NT2/D1 (cell line): ENCODE measurements around the gene FAM78A.

ENCODE experiments used
- YY1 ChIP-seq: IDR thresholded peaks from 2 replicates; pipeline ENCODE4 v1.6.1; 2011; ENCODE audit not compliant: insufficient read length, insufficient read depth
- ZNF274 ChIP-seq: IDR thresholded peaks from 2 replicates; pipeline ENCODE4 v1.6.1; 2011; ENCODE audit warnings: mild to moderate bottlenecking, low read depth, low read length

DNA sequence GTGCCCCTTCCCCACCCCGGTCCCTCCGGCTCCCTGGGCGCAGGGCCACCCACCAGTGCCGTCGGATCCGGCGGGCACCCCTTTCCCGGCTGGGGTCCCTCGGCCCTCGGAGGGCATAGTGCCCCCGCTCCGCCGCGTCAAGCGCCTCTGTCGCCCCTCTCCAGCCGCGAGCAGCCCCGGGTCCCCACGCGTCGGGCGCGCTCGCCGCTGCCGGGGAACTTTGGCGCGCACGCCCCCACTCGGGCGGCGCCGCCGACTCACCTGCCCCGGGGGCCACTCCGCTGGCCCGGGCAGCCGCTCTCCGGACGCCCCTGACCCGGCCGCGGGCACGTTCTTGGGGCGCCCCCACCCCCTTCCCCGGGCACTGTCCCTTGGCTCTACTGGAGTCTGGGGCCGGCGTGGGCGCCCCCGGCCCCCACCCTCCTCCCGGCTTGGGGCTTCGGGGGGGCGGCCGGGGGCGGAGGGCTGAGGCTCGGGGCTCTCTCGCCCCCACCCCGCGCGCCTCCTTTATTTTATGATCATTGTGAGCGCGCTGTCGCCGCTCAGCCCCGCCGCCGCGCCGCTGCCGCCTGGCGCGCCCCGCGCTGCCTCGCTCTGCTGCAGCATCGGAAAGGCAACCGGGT, 1.1 kb upstream of the FAM78A start:
- no peak for TF ChIP-seq ZNF274
- no peak for TF ChIP-seq YY1
